Measurements from ENCODE around the gene POLA2. TPM values are rescaled to one million over a fixed set of nuclear protein-coding genes. Genes with fewer than 3 reads are reported as not detected.

Gene POLA2
- total and polyA plus RNA-seq, 2 donors (not counting 3 experiments of a cell fraction or from before 2014, with no cell fraction given), result 24.0 to 30.0 TPM

- no peak overlapping the region for H3K9ac ChIP-seq (replicated peaks; ENCODE audit: extremely low read depth, insufficient read depth, low read length)
- POLR2A ChIA-PET, result no interaction called here
- H3K9me1 ChIP-seq (replicated peaks; ENCODE audit: control insufficient read depth, extremely low read depth, insufficient read depth, low read length), result no peaks in the 10 kb centered on the region
- dilution Hi-C loops (cut with MboI; ENCODE audit: extremely low pct_ligation_motif_present, low sequenced_read_pairs) (no loop called here), intact Hi-C loops (cut with micrococcal nuclease) (loop anchor here (2.0 kb wide), 1 partner anchor 144 kb away; the partner anchor contains the start of gene TM7SF2)
- H3K27ac ChIP-seq (ENCODE audit: insufficient read depth, low read depth, low read length), result no peak overlapping the region
- DNase-seq (ENCODE audit: low read depth, low spot score) (no peak), FAIRE-seq (no peak)
- H2AFZ ChIP-seq (ENCODE audit: low read depth, low read length), result no peak overlapping the region
- no peaks in the 10 kb centered on the region for H3K4me1 ChIP-seq (ENCODE audit: control insufficient read depth, extremely low read depth, insufficient read depth, low read length)
- H3K9me3 ChIP-seq (replicated peaks; ENCODE audit: control insufficient read depth, insufficient read depth, low read length), result no peaks in the 10 kb centered on the region
- no peaks in the 10 kb centered on the region for H4K20me1 ChIP-seq (replicated peaks; ENCODE audit: control insufficient read depth, extremely low read depth, insufficient read depth, low read length)
- no TSS peak for BruUV-seq (replicated peaks)
- CTCF ChIA-PET, result interaction anchor here (2.2 to 4.9 kb wide), 3 partner anchors 29 to 75 kb away, joined by 5 to 27 read pairs (median 12); no protein-coding TSS in a partner anchor
- H3K79me2 ChIP-seq (ENCODE audit: control insufficient read depth, insufficient read depth, low read length), result no peaks in the 10 kb centered on the region
- TF ChIP-seq FOS (IDR thresholded peaks at IDR 0.05; ENCODE audit: borderline replicate concordance, insufficient read depth, low read length) (no peak), POLR2A (IDR thresholded peaks at IDR 0.05; ENCODE audit: low read depth, low read length) (no peak), GATA2 (IDR thresholded peaks at IDR 0.05; ENCODE audit: insufficient read depth, insufficient read length, low read depth, low read length) (no peak), MYC (IDR thresholded peaks at IDR 0.05; ENCODE audit: low read depth, low read length) (no peak), JUN (IDR thresholded peaks at IDR 0.05; ENCODE audit: borderline replicate concordance, insufficient read depth, insufficient read length, low read depth) (no peak), MAX (IDR thresholded peaks at IDR 0.05; ENCODE audit: insufficient read depth, insufficient read length) (no peak), POLR2AphosphoS5 (IDR thresholded peaks at IDR 0.05; ENCODE audit: insufficient read depth, low read depth, low read length) (no peak), CTCF (IDR thresholded peaks at IDR 0.05; ENCODE audit: extremely low read depth in 1 of 2, insufficient read depth in 1 of 2, low read depth in 1 of 2, low read length in 2 of 2) (no peak), EZH2 (IDR thresholded peaks at IDR 0.05; ENCODE audit: borderline replicate concordance, low read depth, low read length, severe bottlenecking) (no peak)
- no peaks in the 10 kb centered on the region for H3K27me3 ChIP-seq (ENCODE audit: control insufficient read depth in 2 of 2, insufficient read depth in 2 of 2, low read length in 2 of 2)
- H3K36me3 ChIP-seq (ENCODE audit: control insufficient read depth in 2 of 2, extremely low read depth in 1 of 2, insufficient read depth in 2 of 2, low read length in 2 of 2), result no peaks in the 10 kb centered on the region
- no peak overlapping the region for H3K4me2 ChIP-seq (ENCODE audit: insufficient read depth, low read length)
- no peak overlapping the region for H3K4me3 ChIP-seq (replicated peaks in 1 of 3; ENCODE audit: insufficient read depth in 1 of 3, low read depth in 1 of 3, low read length in 3 of 3)
Observed at GRCh38 chr11:65254724-65255123, 7.0 kb upstream of the POLA2 start.

Data from endothelial cell of umbilical vein (primary cell).